Measurements from ENCODE around the gene CRIP3. TPM values are rescaled to one million over a fixed set of nuclear protein-coding genes. Genes with fewer than 3 reads are reported as not detected.
A peak's percentile ranks its signal among the peaks of the same experiment; 100 is the strongest.

Gene CRIP3
- total RNA-seq, 1 experiment from 2014 or later, result 2.3 TPM

GRCh38 chr6:43335469-43335868, 26.8 kb upstream of the CRIP3 start:
- Mint-ChIP-seq H3K27me3 (ENCODE audit: unreplicated experiment) (no peaks in the 10 kb centered on the region), H3K4me3 (ENCODE audit: low read depth, unreplicated experiment) (no peak overlapping the region), H3K4me1 (ENCODE audit: low read depth, unreplicated experiment) (peaks cover 18% of the 10 kb centered on the region), H3K9me3 (ENCODE audit: low read depth, unreplicated experiment) (no peaks in the 10 kb centered on the region), H3K27ac (ENCODE audit: unreplicated experiment) (no peak overlapping the region), H3K36me3 (ENCODE audit: insufficient read depth, unreplicated experiment) (peaks cover 4% of the 10 kb centered on the region)
- TF ChIP-seq CTCF (IDR thresholded peaks at IDR 0.05; ENCODE audit: unreplicated experiment), result no peak
- intact Hi-C loops (cut with micrococcal nuclease; ENCODE audit: unreplicated experiment), result no loop called here
- DNase-seq, result no peak
- CTCF ChIA-PET, result interaction anchor here (0.6 to 3.9 kb wide), 3 partner anchors 11 to 72 kb away, joined by 5 to 53 read pairs (median 38); partner anchors contain the start of gene CRIP3
- BruUV-seq (replicated peaks), result no TSS peak

GRCh38 chr6:43334466-43335095, 26.0 kb upstream of the CRIP3 start:
- CTCF ChIA-PET, result interaction anchor here (0.6 to 3.9 kb wide), 17 partner anchors 12 to 432 kb away, joined by 3 to 53 read pairs (median 4); partner anchors contain the start of genes ABCC10, CRIP3, DNPH1 and TJAP1
- BruUV-seq (replicated peaks), result no TSS peak
- Mint-ChIP-seq H3K27me3 (ENCODE audit: unreplicated experiment) (no peaks in the 10 kb centered on the region), H3K9me3 (ENCODE audit: low read depth, unreplicated experiment) (no peaks in the 10 kb centered on the region), H3K36me3 (ENCODE audit: insufficient read depth, unreplicated experiment) (peaks cover 4% of the 10 kb centered on the region), H3K4me3 (ENCODE audit: low read depth, unreplicated experiment) (no peak overlapping the region), H3K4me1 (ENCODE audit: low read depth, unreplicated experiment) (peaks cover 18% of the 10 kb centered on the region), H3K27ac (ENCODE audit: unreplicated experiment) (no peak overlapping the region)
- DNase-seq, result peak; percentile 55
- peak; percentile 34 for TF ChIP-seq CTCF (IDR thresholded peaks at IDR 0.05; ENCODE audit: unreplicated experiment)
- intact Hi-C loops (cut with micrococcal nuclease; ENCODE audit: unreplicated experiment), result loop anchor here (1.0 to 5.0 kb wide), 2 partner anchors 71 to 427 kb away; no protein-coding TSS in a partner anchor

- H3K4me3 Mint-ChIP-seq (ENCODE audit: low read depth, unreplicated experiment), result no peak overlapping the region
- intact Hi-C loops (cut with micrococcal nuclease; ENCODE audit: unreplicated experiment), result loop anchor here (5.0 kb wide), 1 partner anchor 425 kb away; no protein-coding TSS in a partner anchor
These were observed 23.3 kb upstream of the CRIP3 start for GRCh38 chr6:43331891-43332290.

GRCh38 chr6:43331470-43331869, 22.8 kb upstream of the CRIP3 start:
- no TSS peak for BruUV-seq (replicated peaks)
- H3K9me3 Mint-ChIP-seq (ENCODE audit: low read depth, unreplicated experiment), result no peaks in the 10 kb centered on the region
- H3K4me3 Mint-ChIP-seq (ENCODE audit: low read depth, unreplicated experiment), result no peak overlapping the region
- peaks cover 38% of the 10 kb centered on the region for H3K4me1 Mint-ChIP-seq (ENCODE audit: low read depth, unreplicated experiment)
- no peaks in the 10 kb centered on the region for H3K27me3 Mint-ChIP-seq (ENCODE audit: unreplicated experiment)
- TF ChIP-seq CTCF (IDR thresholded peaks at IDR 0.05; ENCODE audit: unreplicated experiment), result no peak
- no peak for DNase-seq
- intact Hi-C loops (cut with micrococcal nuclease; ENCODE audit: unreplicated experiment), result loop anchor here (5.0 kb wide), 1 partner anchor 424 kb away; no protein-coding TSS in a partner anchor
- no peak overlapping the region for H3K27ac Mint-ChIP-seq (ENCODE audit: unreplicated experiment)
- peaks cover 12% of the 10 kb centered on the region for H3K36me3 Mint-ChIP-seq (ENCODE audit: insufficient read depth, unreplicated experiment)
- CTCF ChIA-PET, result interaction anchor here (0.6 to 1.4 kb wide), 2 partner anchors 23 to 60 kb away, joined by 3 read pairs; partner anchors contain the start of gene CRIP3

More at GRCh38 chr6:43331891-43332290, 23.3 kb upstream of the CRIP3 start:
- no peak for DNase-seq
- BruUV-seq (replicated peaks), result no TSS peak
- Mint-ChIP-seq H3K36me3 (ENCODE audit: insufficient read depth, unreplicated experiment) (peaks cover 12% of the 10 kb centered on the region), H3K27me3 (ENCODE audit: unreplicated experiment) (no peaks in the 10 kb centered on the region), H3K9me3 (ENCODE audit: low read depth, unreplicated experiment) (no peaks in the 10 kb centered on the region), H3K4me1 (ENCODE audit: low read depth, unreplicated experiment) (peaks cover 38% of the 10 kb centered on the region), H3K27ac (ENCODE audit: unreplicated experiment) (no peak overlapping the region)
- CTCF ChIA-PET, result interaction anchor here (1.4 kb wide), 1 partner anchor 24 kb away, joined by 3 read pairs; the partner anchor contains the start of gene CRIP3
- TF ChIP-seq CTCF (IDR thresholded peaks at IDR 0.05; ENCODE audit: unreplicated experiment), result no peak
